H9 (cell line): Measurements from ENCODE around the gene NRXN2. TPM values are rescaled to one million over a fixed set of nuclear protein-coding genes. Genes with fewer than 3 reads are reported as not detected.

Experiments
- DNase-seq: peaks from one replicate; pipeline ENCODE4 v3.0.0-alpha.2; 2017
- H2AFZ ChIP-seq: one replicate; pipeline ENCODE4 v1.6.1; 2013; ENCODE audit warnings: mild to moderate bottlenecking, low read length, control low read depth, moderate library complexity
- H2AK5ac ChIP-seq: 2 replicates; pipeline ENCODE4 v1.6.1; 2013; ENCODE audit warnings: low read length, control low read depth, mixed read lengths; ENCODE audit not compliant: insufficient read length
- H2BK120ac ChIP-seq: one replicate; pipeline ENCODE4 v1.6.1; 2013; ENCODE audit warnings: low read depth, mild to moderate bottlenecking, low read length, control low read depth, inconsistent platforms; ENCODE audit not compliant: poor library complexity, severe bottlenecking
- H2BK12ac ChIP-seq: 2 replicates; pipeline ENCODE4 v1.6.1; 2013; ENCODE audit warnings: low read length, control low read depth, mixed read lengths, low read depth; ENCODE audit not compliant: insufficient read length
- H2BK15ac ChIP-seq: 2 replicates; pipeline ENCODE4 v1.6.1; 2013; ENCODE audit warnings: low read depth, low read length, control low read depth
- H2BK20ac ChIP-seq: one replicate; pipeline ENCODE4 v1.6.1; 2013; ENCODE audit warnings: low read depth, mild to moderate bottlenecking, low read length, control low read depth, inconsistent platforms; ENCODE audit not compliant: poor library complexity, severe bottlenecking
- H2BK5ac ChIP-seq: 2 replicates; pipeline ENCODE4 v1.6.1; 2013; ENCODE audit warnings: low read length, control low read depth, mixed read lengths; ENCODE audit not compliant: insufficient read length
- H3K14ac ChIP-seq: 2 replicates; pipeline ENCODE4 v1.6.1; 2013; ENCODE audit warnings: low read length, control low read depth; ENCODE audit not compliant: insufficient read depth
- H3K18ac ChIP-seq: 2 replicates; pipeline ENCODE4 v1.6.1; 2013; ENCODE audit warnings: low read depth, mild to moderate bottlenecking, mixed read lengths, low read length, control low read depth; ENCODE audit not compliant: insufficient read length
- H3K23ac ChIP-seq: 2 replicates; pipeline ENCODE4 v1.6.1; 2013; ENCODE audit warnings: low read length, control low read depth, mixed read lengths, low read depth; ENCODE audit not compliant: insufficient read length
- H3K23me2 ChIP-seq: 2 replicates; pipeline ENCODE4 v1.6.1; 2013; ENCODE audit warnings: low read depth, mild to moderate bottlenecking, mixed read lengths, low read length, control low read depth; ENCODE audit not compliant: insufficient read length, poor library complexity, severe bottlenecking
- H3K27ac ChIP-seq: 2 replicates; pipeline ENCODE4 v1.5.1; 2013; ENCODE audit warnings: low read length, control low read depth, mixed read lengths, low read depth; ENCODE audit not compliant: insufficient read length
- H3K27me3 ChIP-seq: 2 replicates; pipeline ENCODE4 v1.6.1; 2013; ENCODE audit warnings: low read length, control low read depth, inconsistent platforms; ENCODE audit not compliant: insufficient read depth
- H3K4ac ChIP-seq: 2 replicates; pipeline ENCODE4 v1.6.1; 2013; ENCODE audit warnings: low read depth, mild to moderate bottlenecking, control low read depth, inconsistent platforms, low read length, moderate library complexity
- H3K4me1 ChIP-seq: 2 replicates; pipeline ENCODE4 v1.6.1; 2013; ENCODE audit warnings: low read length, control low read depth, inconsistent platforms; ENCODE audit not compliant: insufficient read depth
- H3K4me2 ChIP-seq: 2 replicates; pipeline ENCODE4 v1.6.1; 2013; ENCODE audit warnings: low read length, control low read depth, mixed read lengths; ENCODE audit not compliant: insufficient read length, insufficient read depth
- H3K56ac ChIP-seq: 2 replicates; pipeline ENCODE4 v1.6.1; 2013; ENCODE audit warnings: low read depth, mild to moderate bottlenecking, mixed read lengths, low read length, control low read depth; ENCODE audit not compliant: insufficient read length
- H3K79me1 ChIP-seq: 2 replicates; pipeline ENCODE4 v1.6.1; 2013; ENCODE audit warnings: low read depth, mild to moderate bottlenecking, moderate library complexity, low read length, control low read depth, inconsistent platforms; ENCODE audit not compliant: insufficient read depth, poor library complexity, severe bottlenecking
- H3K79me2 ChIP-seq: 2 replicates; pipeline ENCODE4 v1.6.1; 2013; ENCODE audit warnings: low read length, control low read depth, inconsistent platforms; ENCODE audit not compliant: insufficient read depth
- H3K9ac ChIP-seq: 2 replicates; pipeline ENCODE4 v1.6.1; 2013; ENCODE audit warnings: low read length, control low read depth, mixed read lengths; ENCODE audit not compliant: insufficient read length; ENCODE audit errors: extremely low read depth
- H3K9me3 ChIP-seq: one replicate; pipeline ENCODE4 v1.6.1; 2013; ENCODE audit warnings: low read depth, low read length, inconsistent platforms; ENCODE audit not compliant: control insufficient read depth
- H3T11ph ChIP-seq: one replicate; pipeline ENCODE4 v1.6.1; 2013; ENCODE audit warnings: mild to moderate bottlenecking, low read length, control low read depth, inconsistent platforms
- H4K20me1 ChIP-seq: one replicate; pipeline ENCODE4 v1.6.1; 2013; ENCODE audit not compliant: control insufficient read depth, insufficient read length, insufficient read depth
- H4K5ac ChIP-seq: 2 replicates; pipeline ENCODE4 v1.6.1; 2013; ENCODE audit warnings: low read depth, mild to moderate bottlenecking, mixed read lengths, low read length, control low read depth; ENCODE audit not compliant: insufficient read length
- H4K8ac ChIP-seq: replicated peaks from 2 replicates; pipeline ENCODE4 v1.6.1; 2013; ENCODE audit warnings: low read length, control low read depth, mixed read lengths, low read depth; ENCODE audit not compliant: insufficient read length
- H4K91ac ChIP-seq: 2 replicates; pipeline ENCODE4 v1.6.1; 2013; ENCODE audit warnings: low read depth, mild to moderate bottlenecking, moderate library complexity, mixed read lengths, low read length, control low read depth; ENCODE audit not compliant: insufficient read length
- H3K27ac Mint-ChIP-seq, 3 experiments: 2 replicates in 2 of 3; 3 replicates in 1 of 3; pipeline ENCODE4 v1.8.0; 2020 to 2021; ENCODE audit warnings: mixed read lengths in 3 of 3, mild to moderate bottlenecking in 1 of 3, moderate library complexity in 1 of 3
- H3K27me3 Mint-ChIP-seq: 2 replicates; pipeline ENCODE4 v1.8.0; 2021; ENCODE audit warnings: low read depth, mild to moderate bottlenecking, moderate library complexity, mixed read lengths
- H3K36me3 Mint-ChIP-seq, 3 experiments: 2 replicates in 2 of 3; 3 replicates in 1 of 3; pipeline ENCODE4 v1.8.0; 2020 to 2021; ENCODE audit warnings: low read depth in 3 of 3, mixed read lengths in 3 of 3; ENCODE audit not compliant: insufficient read depth in 1 of 3
- H3K4me1 Mint-ChIP-seq, 2 experiments: 2 replicates each; pipeline ENCODE4 v1.8.0; 2020; ENCODE audit warnings: mixed read lengths in 2 of 2
- H3K4me3 Mint-ChIP-seq, 2 experiments: 2 replicates in 1 of 2; 3 replicates in 1 of 2; pipeline ENCODE4 v1.8.0; 2020 to 2021; ENCODE audit warnings: mild to moderate bottlenecking in 2 of 2, mixed read lengths in 2 of 2, moderate library complexity in 1 of 2
- H3K9me3 Mint-ChIP-seq, 2 experiments: 2 replicates in 1 of 2; 3 replicates in 1 of 2; pipeline ENCODE4 v1.8.0; 2020; ENCODE audit warnings: mild to moderate bottlenecking in 2 of 2, mixed read lengths in 2 of 2, moderate library complexity in 1 of 2
- CTCF ChIP-seq: fragments of 200-600 bp; sonication (generic); conservative IDR thresholded peaks from 3 replicates; pipeline ENCODE4 v1.8.0; 2021; ENCODE audit warnings: antibody characterized with exemption, mild to moderate bottlenecking
- WGBS: extraction: QIAGEN DNeasy Blood & Tissue Kit; methylation state at CpG from one replicate; pipeline ENCODE4 v1.1.7; 2013; ENCODE audit warnings: missing lambda C conversion rate, low lambda C conversion rate, mixed read lengths; ENCODE audit not compliant: insufficient read length; ENCODE audit errors: extremely low coverage; 5-methylcytosine and 5-hydroxymethylcytosine counted together
- total RNA-seq: library from RNA; stranded (reverse); gene quantifications from 2 replicates; pipeline ENCODE4 v1.2.1, GENCODE V29; 2021

The NRXN2 gene
- total RNA-seq, 1 experiment from 2014 or later = 3.9 TPM

DNA sequence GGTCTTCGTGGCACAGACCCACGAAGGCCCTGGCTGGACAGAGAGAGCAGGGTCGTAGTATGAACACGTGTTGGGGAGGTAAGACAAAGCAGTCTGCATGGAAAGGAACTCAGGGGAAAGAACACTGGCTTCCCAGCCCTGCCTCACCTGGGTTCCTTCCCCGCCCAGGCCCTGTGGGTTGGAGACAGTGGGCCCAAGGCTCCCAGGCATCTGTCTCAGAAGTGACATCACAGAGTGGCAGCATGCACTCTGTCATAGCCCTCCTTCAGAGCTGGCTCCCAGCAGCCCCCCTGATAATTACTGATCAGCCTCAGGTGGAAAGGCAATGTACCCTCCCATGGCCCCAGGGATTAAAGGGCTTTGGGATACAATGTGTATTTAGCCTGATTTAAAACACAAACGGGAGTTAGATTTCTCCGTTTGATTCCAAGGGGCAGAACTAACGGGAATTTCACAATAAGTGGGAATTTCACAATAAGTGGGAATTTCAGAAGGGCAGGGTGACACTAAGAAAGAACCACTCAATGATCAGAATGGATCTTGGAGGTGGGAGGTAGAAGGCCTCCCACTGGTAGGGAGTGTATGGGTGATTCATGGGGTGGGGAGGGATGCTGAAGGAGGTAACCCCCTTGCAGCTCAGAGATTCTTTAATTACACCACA is 66.9 kb downstream of the NRXN2 start:
- no peak overlapping the region for H3K56ac ChIP-seq
- no peak overlapping the region for H2BK20ac ChIP-seq
- no peak overlapping the region for H3K4me3 Mint-ChIP-seq
- H3K9me3 ChIP-seq = no peaks in the 10 kb centered on the region
- no peak overlapping the region for H2AK5ac ChIP-seq
- H3K18ac ChIP-seq = no peak overlapping the region
- no peak overlapping the region for H2BK15ac ChIP-seq
- H3K14ac ChIP-seq = no peak overlapping the region
- H2BK12ac ChIP-seq = no peak overlapping the region
- peak overlapping the region in 1 of 3 experiments; percentile 70; a peak in 1 of 7 replicates for H3K27ac Mint-ChIP-seq
- H2BK5ac ChIP-seq = no peak overlapping the region
- no peak overlapping the region for H3T11ph ChIP-seq
- H2BK120ac ChIP-seq = no peak overlapping the region
- no peak overlapping the region for H4K8ac ChIP-seq
- H3K27me3 ChIP-seq = no peaks in the 10 kb centered on the region; the same call in 1 of the 2 replicates
- no peak overlapping the region for H4K91ac ChIP-seq
- H3K4ac ChIP-seq = no peak overlapping the region
- H4K20me1 ChIP-seq = no peaks in the 10 kb centered on the region
- H3K4me1 ChIP-seq = no peaks in the 10 kb centered on the region
- H4K5ac ChIP-seq = no peak overlapping the region
- peaks cover 3 to 35% of the 10 kb centered on the region in 2 experiments for H3K4me1 Mint-ChIP-seq
- H3K4me2 ChIP-seq = no peak overlapping the region
- no peak overlapping the region for H3K23ac ChIP-seq
- H2AFZ ChIP-seq = no peak overlapping the region
- TF ChIP-seq CTCF = no peak
- no peak for DNase-seq
- H3K36me3 Mint-ChIP-seq = no peaks in the 10 kb centered on the region; a peak in 1 of 7 replicates
- H3K27ac ChIP-seq = no peak overlapping the region
- no peaks in the 10 kb centered on the region for H3K79me2 ChIP-seq
- no peak overlapping the region for H3K9ac ChIP-seq
- H3K79me1 ChIP-seq = no peaks in the 10 kb centered on the region
- H3K27me3 Mint-ChIP-seq = peaks cover 13% of the 10 kb centered on the region
- H3K9me3 Mint-ChIP-seq = no peaks in the 10 kb centered on the region
- peaks cover 3% of the 10 kb centered on the region for H3K23me2 ChIP-seq
- no CpG with 5 or more reads among the region's 8 CpGs for WGBS
